ENCODE data around the gene PLK3. TPM values are rescaled to one million over a fixed set of nuclear protein-coding genes. Genes with fewer than 3 reads are reported as not detected.

The PLK3 gene
- total and polyA plus RNA-seq, 10 of the 15 experiments (the other 5 are each of a cell fraction or from before 2014, with no cell fraction given), result 1.5 to 23.2 (median 12.1) TPM

GRCh38 chr1:44808938-44809917 lies 9.1 kb downstream of the PLK3 start (continued):
- TF ChIP-seq ZBTB40 (IDR thresholded peaks at IDR 0.05; ENCODE audit: borderline replicate concordance), result peak; percentile 61; the same call in 1 of the 2 replicates
- TF ChIP-seq DPF2 (IDR thresholded peaks at IDR 0.05), result peak; percentile 65; the same call in 1 of the 2 replicates
- TF ChIP-seq ZBED1 (IDR thresholded peaks at IDR 0.05; ENCODE audit: borderline replicate concordance), result no peak
- TF ChIP-seq CBFB (IDR thresholded peaks at IDR 0.05; ENCODE audit: low read depth), result peak; percentile 58; the same call in 1 of the 2 replicates
- TF ChIP-seq ASH2L (IDR thresholded peaks at IDR 0.05; ENCODE audit: borderline replicate concordance, low read depth), result peak; percentile 45; the same call in 1 of the 2 replicates
- peak; percentile 61 for TF ChIP-seq IKZF1 (conservative IDR thresholded peaks at IDR 0.05)
- TF ChIP-seq TCF3 (IDR thresholded peaks at IDR 0.05; ENCODE audit: borderline replicate concordance, insufficient read depth, low read depth, low read length), result 0 out of 2 replicates have a peak, but pooled peaks have one; percentile 59
- TF ChIP-seq POLR2AphosphoS2 (IDR thresholded peaks at IDR 0.05; ENCODE audit: low read depth, low read length), result 0 out of 2 replicates have a peak, but pooled peaks have one; percentile 20
- TF ChIP-seq IKZF2 (IDR thresholded peaks at IDR 0.05), result peak; percentile 51 to 74
- peak; percentile 37; the same call in 1 of the 2 replicates for TF ChIP-seq HDGF (IDR thresholded peaks at IDR 0.05)
- no peak for TF ChIP-seq CEBPB (IDR thresholded peaks at IDR 0.05; ENCODE audit: borderline replicate concordance in 1 of 2, low read depth in 2 of 2, low read length in 2 of 2)
- TF ChIP-seq KLF5 (IDR thresholded peaks at IDR 0.05; ENCODE audit: partially characterized antibody), result no peak
- TF ChIP-seq CREB1 (IDR thresholded peaks at IDR 0.05; ENCODE audit: low read depth), result no peak
- peak; percentile 17; the same call in 1 of the 2 replicates for TF ChIP-seq SMARCA5 (IDR thresholded peaks at IDR 0.05)
- TF ChIP-seq NFYA (IDR thresholded peaks at IDR 0.05; ENCODE audit: borderline replicate concordance, low read depth, low read length), result no peak
- no peak; the same call in 1 of the 2 replicates for TF ChIP-seq PKNOX1 (IDR thresholded peaks at IDR 0.05)
- no peak for TF ChIP-seq SMAD1 (IDR thresholded peaks at IDR 0.05; ENCODE audit: low read depth, partially characterized antibody)
- TF ChIP-seq CHD2 (IDR thresholded peaks at IDR 0.05; ENCODE audit: borderline replicate concordance, low read depth, low read length), result peak; percentile 64
- TF ChIP-seq ATF3 (IDR thresholded peaks at IDR 0.05; ENCODE audit: borderline replicate concordance, extremely low read depth, low read depth, low read length), result no peak
- TF ChIP-seq REST (IDR thresholded peaks at IDR 0.05; ENCODE audit: low read depth, low read length), result 0 out of 2 replicates have a peak, but pooled peaks have one; percentile 5

Data from GM12878 (cell line).